Esophagus muscularis mucosa (tissue), 4 donors: ENCODE data around the gene CPLX1.

ENCODE experiments used
- CTCF ChIP-seq, 3 experiments: fragments of 200-600 bp in 2 of 3; fragments of 450-650 bp in 1 of 3; sonication (generic) in 2 of 3; IDR thresholded peaks; one replicate each; pipeline ENCODE4 v1.5.1; 2017 to 2019; ENCODE audit warnings: antibody characterized with exemption in 3 of 3, mild to moderate bottlenecking in 2 of 3, moderate library complexity in 1 of 3
- EP300 ChIP-seq: sonication (generic); formaldehyde crosslinking; IDR thresholded peaks from one replicate; pipeline ENCODE4 v1.6.1; 2017; ENCODE audit warnings: antibody characterized with exemption
- POLR2A ChIP-seq: fragments of 450-650 bp; IDR thresholded peaks from one replicate; pipeline ENCODE4 v1.6.1; 2017; ENCODE audit warnings: antibody characterized with exemption, moderate library complexity, mild to moderate bottlenecking, low read depth
- POLR2AphosphoS5 ChIP-seq, 2 donors: sonication (generic); formaldehyde crosslinking; IDR thresholded peaks; one replicate each; pipeline ENCODE4 v1.6.1; 2017; ENCODE audit warnings: antibody characterized with exemption in 2 of 2

- no peak for TF ChIP-seq EP300
- no peak for TF ChIP-seq CTCF (IDR thresholded peaks at IDR 0.05)
- no peak for TF ChIP-seq POLR2A
- TF ChIP-seq POLR2AphosphoS5 (IDR thresholded peaks at IDR 0.05): no peak
Measured at GRCh38 chr4:784401-785331, 41.3 kb downstream of the CPLX1 start.
